ENCODE measurements around the gene TCF12. TPM values are rescaled to one million over a fixed set of nuclear protein-coding genes. Genes with fewer than 3 reads are reported as not detected.
A peak's percentile ranks its signal among the peaks of the same experiment; 100 is the strongest.

TCF12 gene
- total and polyA plus RNA-seq, 5 donors from 2014 or later, result 45.7 to 83.7 (median 68.2) TPM

- Histone ChIP-seq H3K4me3 (ENCODE audit: low read depth, low read length) (no peak overlapping the region), H3K4me1 (ENCODE audit: control insufficient read depth, insufficient read depth, low read length, poor library complexity, severe bottlenecking) (no peaks in the 10 kb centered on the region), H3K36me3 (ENCODE audit: control insufficient read depth, insufficient read depth, low read length) (no peaks in the 10 kb centered on the region), H3K27me3 (ENCODE audit: control insufficient read depth, insufficient read depth, low read length) (no peaks in the 10 kb centered on the region), H3K9me3 (ENCODE audit: control insufficient read depth in 2 of 2, low read length in 2 of 2) (no peaks in the 10 kb centered on the region), H3K27ac (ENCODE audit: insufficient read depth, low read length, poor library complexity, severe bottlenecking) (no peak overlapping the region)
- Mint-ChIP-seq H3K4me1 (peaks cover 3 to 11% (median 8%) of the 10 kb centered on the region in 4 donors), H3K27me3 (no peaks in the 10 kb centered on the region), H3K9me3 (peaks cover 0 to 8% (median 3%) of the 10 kb centered on the region in 7 donors), H3K36me3 (peaks cover 21% of the 10 kb centered on the region), H3K4me3 (no peak overlapping the region), H3K27ac (no peak overlapping the region)
- no peak for DNase-seq
- no peak for ATAC-seq (ENCODE audit: low read depth in 2 of 2)
Observed at GRCh38 chr15:57184502-57184901, 266.1 kb downstream of the TCF12 start.

GRCh38 chr15:57185507-57186074 is 267.1 kb downstream of the TCF12 start:
- Mint-ChIP-seq H3K9me3 (peaks cover 0 to 8% (median 3%) of the 10 kb centered on the region in 7 donors), H3K27ac (no peak overlapping the region), H3K36me3 (peaks cover 18% of the 10 kb centered on the region), H3K27me3 (no peaks in the 10 kb centered on the region), H3K4me1 (peaks cover 0 to 7% (median 6%) of the 10 kb centered on the region in 4 donors), H3K4me3 (no peak overlapping the region)
- Histone ChIP-seq H3K4me3 (ENCODE audit: low read depth, low read length) (no peak overlapping the region), H3K36me3 (ENCODE audit: control insufficient read depth, insufficient read depth, low read length) (no peaks in the 10 kb centered on the region), H3K27ac (ENCODE audit: insufficient read depth, low read length, poor library complexity, severe bottlenecking) (no peak overlapping the region), H3K27me3 (ENCODE audit: control insufficient read depth, insufficient read depth, low read length) (no peaks in the 10 kb centered on the region), H3K4me1 (ENCODE audit: control insufficient read depth, insufficient read depth, low read length, poor library complexity, severe bottlenecking) (no peaks in the 10 kb centered on the region), H3K9me3 (ENCODE audit: control insufficient read depth in 2 of 2, low read length in 2 of 2) (no peaks in the 10 kb centered on the region)
- ATAC-seq (ENCODE audit: low read depth in 2 of 2), result no peak
- no peak for DNase-seq

- Mint-ChIP-seq H3K27me3 (no peaks in the 10 kb centered on the region), H3K4me1 (peaks cover 0 to 8% (median 4%) of the 10 kb centered on the region in 4 donors), H3K36me3 (peaks cover 31% of the 10 kb centered on the region), H3K27ac (no peak overlapping the region), H3K4me3 (no peak overlapping the region), H3K9me3 (peaks cover 0 to 8% (median 3%) of the 10 kb centered on the region in 7 donors)
- H3K4me3 ChIP-seq (ENCODE audit: low read depth, low read length), result no peak overlapping the region
- H3K27ac ChIP-seq (ENCODE audit: insufficient read depth, low read length, poor library complexity, severe bottlenecking), result no peak overlapping the region
- H3K36me3 ChIP-seq (ENCODE audit: control insufficient read depth, insufficient read depth, low read length), result peaks cover 15% of the 10 kb centered on the region
- DNase-seq (no peak), ATAC-seq (ENCODE audit: low read depth in 2 of 2) (no peak)
- no peaks in the 10 kb centered on the region for H3K9me3 ChIP-seq (ENCODE audit: control insufficient read depth in 2 of 2, low read length in 2 of 2)
- no peaks in the 10 kb centered on the region for H3K4me1 ChIP-seq (ENCODE audit: control insufficient read depth, insufficient read depth, low read length, poor library complexity, severe bottlenecking)
- H3K27me3 ChIP-seq (ENCODE audit: control insufficient read depth, insufficient read depth, low read length), result no peaks in the 10 kb centered on the region
Observed at GRCh38 chr15:57189466-57189865, 271.0 kb downstream of the TCF12 start.

- H3K9me3 Mint-ChIP-seq, result peaks cover 0 to 6% (median 3%) of the 10 kb centered on the region in 7 donors
- H3K4me1 ChIP-seq (ENCODE audit: control insufficient read depth, insufficient read depth, low read length, poor library complexity, severe bottlenecking), result no peaks in the 10 kb centered on the region
- no peak overlapping the region for H3K27ac ChIP-seq (ENCODE audit: insufficient read depth, low read length, poor library complexity, severe bottlenecking)
- peaks cover 31% of the 10 kb centered on the region for H3K36me3 Mint-ChIP-seq
- H3K36me3 ChIP-seq (ENCODE audit: control insufficient read depth, insufficient read depth, low read length), result peaks cover 16% of the 10 kb centered on the region
- no peak overlapping the region for H3K4me3 Mint-ChIP-seq
- peaks cover 0 to 8% (median 2%) of the 10 kb centered on the region in 4 donors for H3K4me1 Mint-ChIP-seq
- H3K27ac Mint-ChIP-seq, result peak overlapping the region in 1 of 3 donors; percentile 30
- no peaks in the 10 kb centered on the region for H3K9me3 ChIP-seq (ENCODE audit: control insufficient read depth in 2 of 2, low read length in 2 of 2)
- ATAC-seq (ENCODE audit: low read depth in 2 of 2), result no peak
- H3K4me3 ChIP-seq (ENCODE audit: low read depth, low read length), result no peak overlapping the region
- no peaks in the 10 kb centered on the region for H3K27me3 ChIP-seq (ENCODE audit: control insufficient read depth, insufficient read depth, low read length)
- no peak for DNase-seq
- H3K27me3 Mint-ChIP-seq, result no peaks in the 10 kb centered on the region
Observed at GRCh38 chr15:57190208-57190607, 271.8 kb downstream of the TCF12 start.

- peaks cover 0 to 9% (median 5%) of the 10 kb centered on the region in 4 donors for H3K4me1 Mint-ChIP-seq
- H3K4me3 ChIP-seq (ENCODE audit: low read depth, low read length), result no peak overlapping the region
- no peaks in the 10 kb centered on the region for H3K27me3 Mint-ChIP-seq
- no peaks in the 10 kb centered on the region for H3K9me3 Mint-ChIP-seq
- no peak overlapping the region for H3K4me3 Mint-ChIP-seq
- H3K36me3 ChIP-seq (ENCODE audit: control insufficient read depth, insufficient read depth, low read length), result peaks cover 21% of the 10 kb centered on the region
- H3K27ac ChIP-seq (ENCODE audit: insufficient read depth, low read length, poor library complexity, severe bottlenecking), result no peak overlapping the region
- H3K9me3 ChIP-seq (ENCODE audit: control insufficient read depth in 2 of 2, low read length in 2 of 2), result no peaks in the 10 kb centered on the region
- no peaks in the 10 kb centered on the region for H3K27me3 ChIP-seq (ENCODE audit: control insufficient read depth, insufficient read depth, low read length)
- H3K4me1 ChIP-seq (ENCODE audit: control insufficient read depth, insufficient read depth, low read length, poor library complexity, severe bottlenecking), result no peaks in the 10 kb centered on the region
- no peak overlapping the region for H3K27ac Mint-ChIP-seq
- ATAC-seq (ENCODE audit: low read depth in 2 of 2) (no peak), DNase-seq (no peak)
- peaks cover 28% of the 10 kb centered on the region for H3K36me3 Mint-ChIP-seq
Observed at GRCh38 chr15:57193161-57193560, 274.7 kb downstream of the TCF12 start.

GRCh38 chr15:57195326-57195725 is 276.9 kb downstream of the TCF12 start:
- DNase-seq, result no peak
- ATAC-seq (ENCODE audit: low read depth in 2 of 2), result no peak
- no peaks in the 10 kb centered on the region for H3K27me3 Mint-ChIP-seq
- Histone ChIP-seq H3K27me3 (ENCODE audit: control insufficient read depth, insufficient read depth, low read length) (no peaks in the 10 kb centered on the region), H3K27ac (ENCODE audit: insufficient read depth, low read length, poor library complexity, severe bottlenecking) (no peak overlapping the region), H3K4me1 (ENCODE audit: control insufficient read depth, insufficient read depth, low read length, poor library complexity, severe bottlenecking) (no peaks in the 10 kb centered on the region), H3K36me3 (ENCODE audit: control insufficient read depth, insufficient read depth, low read length) (peaks cover 31% of the 10 kb centered on the region), H3K4me3 (ENCODE audit: low read depth, low read length) (no peak overlapping the region), H3K9me3 (ENCODE audit: control insufficient read depth in 2 of 2, low read length in 2 of 2) (no peaks in the 10 kb centered on the region)
- H3K9me3 Mint-ChIP-seq, result no peaks in the 10 kb centered on the region
- H3K4me3 Mint-ChIP-seq, result no peak overlapping the region
- no peak overlapping the region for H3K27ac Mint-ChIP-seq
- peaks cover 32% of the 10 kb centered on the region for H3K36me3 Mint-ChIP-seq
- H3K4me1 Mint-ChIP-seq, result peaks cover 0 to 6% (median 5%) of the 10 kb centered on the region in 4 donors

- Mint-ChIP-seq H3K27ac (no peak overlapping the region), H3K4me1 (peaks cover 0 to 17% (median 12%) of the 10 kb centered on the region in 4 donors), H3K27me3 (no peaks in the 10 kb centered on the region), H3K4me3 (no peak overlapping the region), H3K36me3 (peaks cover 32% of the 10 kb centered on the region), H3K9me3 (no peaks in the 10 kb centered on the region)
- Histone ChIP-seq H3K27me3 (ENCODE audit: control insufficient read depth, insufficient read depth, low read length) (no peaks in the 10 kb centered on the region), H3K4me1 (ENCODE audit: control insufficient read depth, insufficient read depth, low read length, poor library complexity, severe bottlenecking) (no peaks in the 10 kb centered on the region), H3K36me3 (ENCODE audit: control insufficient read depth, insufficient read depth, low read length) (peaks cover 31% of the 10 kb centered on the region), H3K4me3 (ENCODE audit: low read depth, low read length) (no peak overlapping the region), H3K9me3 (ENCODE audit: control insufficient read depth in 2 of 2, low read length in 2 of 2) (no peaks in the 10 kb centered on the region), H3K27ac (ENCODE audit: insufficient read depth, low read length, poor library complexity, severe bottlenecking) (no peak overlapping the region)
- no peak for ATAC-seq (ENCODE audit: low read depth in 2 of 2)
- DNase-seq, result no peak
Observed at GRCh38 chr15:57196865-57197264, 278.4 kb downstream of the TCF12 start.

GRCh38 chr15:57198131-57198530 is 279.7 kb downstream of the TCF12 start:
- H3K4me1 Mint-ChIP-seq, result peaks cover 7 to 19% (median 12%) of the 10 kb centered on the region in 4 donors
- DNase-seq (no peak), ATAC-seq (ENCODE audit: low read depth in 2 of 2) (no peak)
- Histone ChIP-seq H3K9me3 (ENCODE audit: control insufficient read depth in 2 of 2, low read length in 2 of 2) (no peaks in the 10 kb centered on the region), H3K4me3 (ENCODE audit: low read depth, low read length) (no peak overlapping the region), H3K27ac (ENCODE audit: insufficient read depth, low read length, poor library complexity, severe bottlenecking) (no peak overlapping the region), H3K4me1 (ENCODE audit: control insufficient read depth, insufficient read depth, low read length, poor library complexity, severe bottlenecking) (no peaks in the 10 kb centered on the region), H3K27me3 (ENCODE audit: control insufficient read depth, insufficient read depth, low read length) (no peaks in the 10 kb centered on the region), H3K36me3 (ENCODE audit: control insufficient read depth, insufficient read depth, low read length) (peaks cover 24% of the 10 kb centered on the region)
- H3K27ac Mint-ChIP-seq, result no peak overlapping the region
- no peak overlapping the region for H3K4me3 Mint-ChIP-seq
- peaks cover 30% of the 10 kb centered on the region for H3K36me3 Mint-ChIP-seq
- no peaks in the 10 kb centered on the region for H3K27me3 Mint-ChIP-seq
- H3K9me3 Mint-ChIP-seq, result no peaks in the 10 kb centered on the region
